A549 (cell line): ENCODE data around the gene RXFP3. TPM values are rescaled to one million over a fixed set of nuclear protein-coding genes. Genes with fewer than 3 reads are reported as not detected.

Experiments used
- ATAC-seq, 2 experiments: fragments of 200-7000 bp in 1 of 2; fragments of >200 bp in 1 of 2; cut with Nextera tagmentation in 1 of 2; cut with Tn5 transposase in 1 of 2; 3 replicates each; pipeline versions ENCODE4 v1.8.0 to v1.9.1; 2018 to 2020; ENCODE audit warnings: mild to moderate bottlenecking in 1 of 2, moderate library complexity in 1 of 2
- CTCF ChIA-PET: fragments of 300-600 bp; sonication (Branson Sonifier 250); formaldehyde crosslinking; extraction: SDS; loops from one replicate; lab custom pipeline; 2021; ENCODE audit warnings: antibody characterized with exemption, inconsistent platforms; lab: Yijun Ruan, JAX
- POLR2A ChIA-PET: fragments of 350-600 bp; formaldehyde crosslinking; extraction: SDS; loops from one replicate; lab custom pipeline; 2021; ENCODE audit warnings: antibody characterized with exemption, inconsistent platforms; lab: Yijun Ruan, JAX
- DNase-seq, 2 experiments: peaks; one replicate each; pipeline versions ENCODE4 v3.0.0 to v3.0.0-alpha.2; 2011 to 2016; ENCODE audit warnings: low read depth in 1 of 2, low spot score in 1 of 2
- FAIRE-seq: peaks from 2 replicates; lab custom pipeline; 2011; peaks lifted over from hg19 to GRCh38; lab: Jason Lieb, UNC
- H3K27ac ChIP-seq, 2 experiments: fragments of >200 bp; sonication (Bioruptor Twin); formaldehyde crosslinking; 3 replicates each; pipeline ENCODE4 v1.5.1; 2016 to 2017
- H3K4me1 ChIP-seq: fragments of >200 bp; sonication (Bioruptor Twin); formaldehyde crosslinking; 3 replicates; pipeline ENCODE4 v1.6.1; 2016
- H3K4me2 ChIP-seq: fragments of >200 bp; sonication (Bioruptor Twin); formaldehyde crosslinking; 3 replicates; pipeline ENCODE4 v1.6.1; 2016
- H3K4me3 ChIP-seq: fragments of >200 bp; sonication (Bioruptor Twin); formaldehyde crosslinking; 3 replicates; pipeline ENCODE4 v1.5.1; 2016
- H3K9me3 ChIP-seq: fragments of >200 bp; sonication (Bioruptor Twin); formaldehyde crosslinking; 3 replicates; pipeline ENCODE4 v1.6.1; 2016
- BCL3 ChIP-seq: fragments of >200 bp; sonication (Bioruptor Twin); formaldehyde crosslinking; IDR thresholded peaks from 3 replicates; pipeline ENCODE4 v1.6.1; 2016
- BHLHE40 ChIP-seq: IDR thresholded peaks from 2 replicates; pipeline ENCODE4 v1.6.1; 2012; ENCODE audit warnings: low read depth, low read length, inconsistent platforms
- CBX2 ChIP-seq: fragments of 200-600 bp; sonication (generic); IDR thresholded peaks from 2 replicates; pipeline ENCODE4 v1.6.1; 2016; ENCODE audit warnings: low read depth, mild to moderate bottlenecking, borderline replicate concordance
- CBX8 ChIP-seq: fragments of 200-600 bp; sonication (generic); IDR thresholded peaks from 2 replicates; pipeline ENCODE4 v1.6.1; 2016
- CTCF ChIP-seq: fragments of >200 bp; sonication (Bioruptor Twin); formaldehyde crosslinking; IDR thresholded peaks from 3 replicates; pipeline ENCODE4 v1.5.1; 2016
- ESRRA ChIP-seq: fragments of 150-350 bp; IDR thresholded peaks from 2 replicates; pipeline ENCODE4 v1.6.1; 2014; ENCODE audit warnings: mild to moderate bottlenecking, low read length, borderline replicate concordance
- FOSB ChIP-seq: fragments of 250-450 bp; sonication (Bioruptor Pico); IDR thresholded peaks from 2 replicates; pipeline ENCODE4 v1.5.0; 2020; ENCODE audit warnings: mild to moderate bottlenecking, moderate library complexity
- HDAC2 ChIP-seq: fragments of 200-600 bp; sonication (generic); IDR thresholded peaks from 2 replicates; pipeline ENCODE4 v1.6.1; 2016
- HOXB13 ChIP-seq: fragments of 250-450 bp; sonication (Bioruptor Pico); IDR thresholded peaks from 2 replicates; pipeline ENCODE4 v1.5.0; 2020; ENCODE audit warnings: low read depth, mild to moderate bottlenecking, moderate library complexity
- HOXB5 ChIP-seq: fragments of 250-450 bp; sonication (Bioruptor Pico); IDR thresholded peaks from 2 replicates; pipeline ENCODE4 v1.5.0; 2020; ENCODE audit warnings: mild to moderate bottlenecking, moderate library complexity
- JUN ChIP-seq, 2 experiments: fragments of >200 bp; sonication (Bioruptor Twin); formaldehyde crosslinking; IDR thresholded peaks; 2 replicates in 1 of 2; 3 replicates in 1 of 2; pipeline ENCODE4 v1.6.1; 2016 to 2017
- MAFK ChIP-seq: fragments of 450-650 bp; IDR thresholded peaks from 2 replicates; pipeline ENCODE4 v1.6.1; 2014; ENCODE audit not compliant: partially characterized antibody
- MAX ChIP-seq: IDR thresholded peaks from 2 replicates; pipeline ENCODE4 v1.6.1; 2012
- MYC ChIP-seq: IDR thresholded peaks from 2 replicates; pipeline ENCODE4 v1.6.1; 2012; ENCODE audit warnings: mild to moderate bottlenecking, inconsistent platforms, low read length, improper control_type of control experiment, borderline replicate concordance
- NR3C1 ChIP-seq: fragments of >200 bp; sonication (Bioruptor Twin); formaldehyde crosslinking; IDR thresholded peaks from 3 replicates; pipeline ENCODE4 v1.6.1; 2017
- PBX3 ChIP-seq: IDR thresholded peaks from 2 replicates; pipeline ENCODE4 v1.6.1; 2012
- PHF8 ChIP-seq: fragments of 200-600 bp; sonication (generic); IDR thresholded peaks from 2 replicates; pipeline ENCODE4 v1.6.1; 2016; ENCODE audit warnings: low read depth, mild to moderate bottlenecking, antibody characterized with exemption, moderate library complexity, borderline replicate concordance
- POLR2A ChIP-seq: IDR thresholded peaks from 2 replicates; pipeline ENCODE4 v1.6.1; 2012; ENCODE audit warnings: mild to moderate bottlenecking, low read length
- RAD21 ChIP-seq, 2 experiments: fragments of >200 bp in 1 of 2; sonication (Bioruptor Twin) in 1 of 2; formaldehyde crosslinking in 1 of 2; IDR thresholded peaks in 1 of 2; conservative IDR thresholded peaks in 1 of 2; 2 replicates in 1 of 2; 3 replicates in 1 of 2; pipeline ENCODE4 v1.6.1; 2012 to 2018; ENCODE audit warnings: inconsistent platforms in 1 of 2
- RCOR1 ChIP-seq: fragments of 150-350 bp; IDR thresholded peaks from 2 replicates; pipeline ENCODE4 v1.6.1; 2014; ENCODE audit warnings: antibody characterized with exemption, low read length, low read depth
- REST ChIP-seq: fragments of 200-600 bp; sonication (generic); IDR thresholded peaks from 2 replicates; pipeline ENCODE4 v1.6.1; 2016; ENCODE audit warnings: antibody characterized with exemption, mild to moderate bottlenecking, moderate library complexity
- RFX5 ChIP-seq: fragments of 450-650 bp; IDR thresholded peaks from 2 replicates; pipeline ENCODE4 v1.7.1; 2014; ENCODE audit warnings: antibody characterized with exemption, mild to moderate bottlenecking, moderate library complexity
- SREBF2 ChIP-seq: fragments of 450-650 bp; IDR thresholded peaks from 2 replicates; pipeline ENCODE4 v1.6.1; 2014; ENCODE audit warnings: mild to moderate bottlenecking, moderate library complexity
- WGBS: methylation state at CpG from one replicate; pipeline ENCODE4 v1.1.6; 2017; ENCODE audit errors: missing lambda C conversion rate; 5-methylcytosine and 5-hydroxymethylcytosine counted together
- polyA plus RNA-seq, 4 experiments: library from polyadenylated mRNA; depleted of rRNA in 3 of 4; stranded (reverse); fragments of >200 nt; fragmentation: RNase III in 1 of 4; extraction: RNeasy Plus Mini Kit Qiagen cat#74134 plus additional on column Dnase treatment in 1 of 4; gene quantifications; 2 replicates in 3 of 4; 3 replicates in 1 of 4; pipeline ENCODE4 v1.2.3, GENCODE V29; 2011 to 2017

Gene RXFP3
- polyA plus RNA-seq, 2 of the 4 experiments (the other 2 are of a cell fraction) = not detected

GRCh38 chr5:33980030-33980429, 43.8 kb downstream of the RXFP3 start:
- no peaks in the 10 kb centered on the region for H3K4me1 ChIP-seq
- WGBS = 39% methylated on average over 3 of the region's 3 CpGs
- ChIA-PET CTCF (interaction anchor here (3.3 kb wide), 1 partner anchor 10 kb away, joined by 18 read pairs; no protein-coding TSS in a partner anchor), POLR2A (no interaction called here)
- H3K9me3 ChIP-seq = no peaks in the 10 kb centered on the region
- H3K27ac ChIP-seq = no peak overlapping the region
- no peak for ATAC-seq
- no peak for DNase-seq
- H3K4me2 ChIP-seq = no peak overlapping the region
- TF ChIP-seq BHLHE40 (no peak), RAD21 (conservative IDR thresholded peaks at IDR 0.05 in 1 of 2, IDR thresholded peaks at IDR 0.05 in 1 of 2) (no peak), SREBF2 (no peak), CBX8 (no peak), RCOR1 (no peak), RFX5 (no peak)
- no peak for FAIRE-seq
- no peak overlapping the region for H3K4me3 ChIP-seq

- CTCF ChIA-PET = interaction anchor here (0.8 to 2.1 kb wide), 3 partner anchors 11 to 546 kb away, joined by 3 to 12 read pairs (median 6); no protein-coding TSS in a partner anchor
- POLR2A ChIA-PET = no interaction called here
- H3K4me3 ChIP-seq = no peak overlapping the region
- ATAC-seq (no peak), DNase-seq (no peak), FAIRE-seq (no peak)
- no peaks in the 10 kb centered on the region for H3K9me3 ChIP-seq
- 72% methylated on average over 8 of the region's 8 CpGs for WGBS
- H3K4me1 ChIP-seq = no peaks in the 10 kb centered on the region
- no peak overlapping the region for H3K27ac ChIP-seq
- no peak overlapping the region for H3K4me2 ChIP-seq
- no peak for TF ChIP-seq NR3C1
- TF ChIP-seq FOSB (CRISPR knock-in tag) = no peak
- TF ChIP-seq JUN (IDR thresholded peaks at IDR 0.05) = no peak
- TF ChIP-seq MAFK = no peak
- TF ChIP-seq ESRRA = no peak
- no peak for TF ChIP-seq MAX
- no peak for TF ChIP-seq HOXB13 (CRISPR knock-in tag)
- no peak for TF ChIP-seq RAD21 (conservative IDR thresholded peaks at IDR 0.05 in 1 of 2, IDR thresholded peaks at IDR 0.05 in 1 of 2)
- TF ChIP-seq BCL3 = no peak
- TF ChIP-seq RFX5 = no peak
- TF ChIP-seq HOXB5 (CRISPR knock-in tag) = no peak
- no peak for TF ChIP-seq CBX2
- no peak for TF ChIP-seq MYC
- no peak for TF ChIP-seq HDAC2
- no peak for TF ChIP-seq BHLHE40
- no peak for TF ChIP-seq PHF8
- no peak for TF ChIP-seq PBX3
- TF ChIP-seq REST = no peak
- TF ChIP-seq CTCF = no peak
- TF ChIP-seq POLR2A = no peak
Measured at GRCh38 chr5:33981408-33982162, 45.4 kb downstream of the RXFP3 start.
